SHP77 treated with DMSO at 0.1 percent for 48 hours (cell line): ENCODE results near the gene BNC2.
"Not testable (repeated sequence)": the region's sequence is repeated elsewhere in the genome, so short reads cannot be mapped to it uniquely, and the experiment has no call there.

Source experiments
- DNase-seq: peaks from one replicate; lab custom pipeline; 2025; lab: John Stamatoyannopoulos, UW

The BNC2 gene

DNA sequence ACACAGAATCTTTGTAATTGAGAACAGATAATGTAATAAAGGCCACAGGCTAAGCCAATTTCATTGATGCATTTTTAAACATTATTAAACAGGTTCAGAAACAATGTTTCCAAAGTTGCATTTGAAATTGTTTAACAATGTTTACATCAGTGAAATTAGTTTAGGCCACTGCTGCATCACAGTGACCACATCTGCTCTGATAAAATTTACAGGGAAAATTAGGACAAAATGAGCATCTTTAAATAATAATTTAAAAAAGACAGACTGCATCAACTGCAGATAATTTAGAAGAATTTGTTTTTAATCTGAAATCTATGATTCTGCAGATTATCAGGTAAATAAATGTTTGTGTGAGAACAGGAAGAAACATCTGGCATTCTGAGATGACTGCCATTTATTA lies 420.4 kb downstream of the BNC2 start:
- DNase-seq: no peak

DNA sequence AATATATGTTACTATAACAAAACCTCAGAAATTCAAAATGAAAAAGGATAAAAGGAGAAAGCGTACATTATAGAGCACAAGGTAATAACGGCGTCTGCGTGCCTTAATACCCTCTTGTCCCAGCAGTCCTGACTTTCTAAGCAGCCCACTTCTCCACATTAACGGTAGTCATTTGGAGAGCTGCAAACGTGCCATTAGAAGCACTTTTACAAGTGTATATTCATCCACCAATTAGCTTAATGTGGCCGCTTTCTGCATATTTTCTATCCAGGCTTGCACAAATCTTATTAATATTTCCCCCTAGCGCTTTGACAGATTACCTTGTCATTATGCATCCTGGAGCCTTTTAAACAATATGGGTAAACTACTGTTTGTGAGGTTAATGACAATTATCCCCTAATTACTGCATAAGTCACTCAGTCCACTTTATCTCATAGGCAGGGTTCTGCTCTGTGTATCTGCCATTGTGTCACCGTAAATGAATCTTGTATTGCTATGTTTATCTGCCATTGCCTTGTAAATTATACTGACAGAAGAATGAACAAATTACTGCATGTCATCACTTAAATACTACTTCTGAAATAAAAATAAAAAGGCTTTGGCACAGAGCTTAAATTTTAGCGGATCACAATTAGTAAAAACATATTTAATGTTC lies 421.3 kb downstream of the BNC2 start:
- DNase-seq: no peak

DNA sequence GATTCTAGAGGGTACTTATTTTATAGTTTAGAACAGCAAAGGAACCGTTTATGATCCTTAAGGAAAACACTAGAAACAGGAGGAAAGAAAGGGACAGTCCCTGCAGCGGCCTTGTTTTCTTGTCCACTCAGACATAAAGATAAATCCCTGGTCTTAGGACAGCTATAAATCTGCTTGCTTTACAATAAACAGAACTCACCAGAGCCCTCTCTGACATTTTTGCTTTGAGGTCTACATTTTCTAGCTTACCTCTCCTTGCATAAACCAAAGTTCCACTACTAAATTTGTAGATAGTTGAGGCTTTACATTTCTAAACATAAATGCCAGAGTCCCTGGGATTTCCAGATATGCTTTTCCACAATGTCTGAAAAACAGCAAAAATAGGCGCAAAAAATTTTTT lies 422.5 kb downstream of the BNC2 start:
- no peak for DNase-seq

DNA sequence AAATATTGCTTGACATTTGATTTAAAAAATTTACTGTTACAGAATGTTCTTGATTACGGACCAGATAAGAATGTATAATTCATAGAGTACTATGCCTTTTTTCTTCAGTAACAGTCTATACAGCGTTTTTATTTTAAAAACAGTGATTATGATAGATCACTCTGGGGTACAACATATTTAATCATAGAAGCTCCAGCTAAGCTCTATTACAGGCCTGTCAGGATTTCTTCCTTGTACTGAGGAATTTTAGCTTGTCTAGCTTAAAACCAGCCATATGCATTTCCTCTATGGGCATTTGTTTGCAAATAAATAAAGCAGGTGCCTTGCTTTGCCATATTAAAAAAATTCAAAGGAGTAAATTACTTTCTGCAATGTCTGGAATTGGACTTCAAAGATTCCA lies 423.8 kb downstream of the BNC2 start:
- no peak for DNase-seq

DNA sequence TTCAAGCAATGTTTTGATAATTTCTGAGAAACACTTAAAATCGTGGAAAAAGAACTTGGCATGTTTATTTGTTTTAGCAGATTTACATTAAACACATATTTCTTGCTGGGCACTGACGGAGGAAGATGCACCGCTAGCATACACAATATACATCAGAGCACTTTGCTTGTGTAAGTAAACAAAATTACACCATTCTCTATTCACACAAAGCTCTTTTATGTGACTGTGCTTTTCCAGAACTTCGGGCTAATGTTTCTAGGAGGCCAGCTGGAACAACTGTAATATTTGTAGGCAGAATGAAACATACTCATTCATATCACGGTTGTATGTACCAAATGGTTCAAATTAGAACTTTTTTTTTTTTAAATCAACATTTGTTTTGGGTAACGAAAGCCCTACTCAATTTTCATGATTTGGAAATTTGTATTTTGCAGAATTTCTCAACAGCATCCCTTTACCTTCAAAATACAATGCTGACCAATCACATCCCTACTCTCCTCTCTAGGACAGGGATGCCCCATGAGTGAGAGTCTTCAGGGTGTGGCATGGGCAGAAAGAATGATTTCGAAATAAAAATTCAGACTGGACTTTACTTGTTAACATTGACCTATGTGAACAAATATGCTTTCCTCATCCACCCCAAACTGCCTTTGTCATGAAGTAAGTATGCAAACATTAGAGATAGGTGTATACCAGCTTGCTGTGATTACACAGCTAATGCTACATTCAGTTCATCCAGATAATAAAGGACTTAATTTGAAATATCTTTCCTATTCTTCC lies 425.1 kb downstream of the BNC2 start:
- DNase-seq: no peak

DNA sequence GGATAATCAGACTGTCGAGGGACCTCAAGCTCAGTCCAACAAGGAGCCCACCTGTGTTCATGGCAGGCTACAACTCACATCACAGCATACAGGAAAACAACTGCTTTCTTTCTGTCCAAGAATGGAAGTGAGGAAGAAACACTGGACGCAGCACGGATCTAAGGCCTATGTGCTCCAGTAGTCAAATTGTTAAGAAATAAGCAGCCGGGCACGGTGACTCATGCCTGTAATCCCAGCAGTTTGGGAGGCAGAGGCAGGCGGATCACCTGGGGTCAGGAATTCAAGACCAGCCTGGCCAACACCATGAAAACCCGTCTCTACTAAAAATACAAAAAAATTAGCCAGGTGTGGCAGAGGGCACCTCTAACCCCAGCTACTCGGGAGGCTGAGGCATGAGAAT lies 427.8 kb downstream of the BNC2 start:
- no peak for DNase-seq

DNA sequence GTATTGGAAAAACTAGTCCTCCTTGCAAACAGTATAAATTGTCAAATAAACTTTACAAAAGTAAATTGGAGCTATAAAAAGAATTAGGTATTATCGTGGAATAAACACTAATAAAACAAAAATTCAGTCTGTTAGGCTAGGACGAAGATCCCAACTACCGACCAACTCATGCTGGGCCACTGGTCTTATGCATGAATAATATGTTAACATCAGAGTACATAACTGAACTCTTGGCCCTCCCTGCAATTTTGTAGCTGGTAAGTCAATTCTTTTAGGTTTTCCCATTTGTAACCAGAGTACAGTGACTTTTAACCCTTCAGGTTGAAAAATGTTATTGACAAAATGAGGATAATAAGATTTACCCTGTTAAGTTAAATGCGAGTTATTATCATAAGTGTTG lies 428.7 kb downstream of the BNC2 start:
- no peak for DNase-seq

DNA sequence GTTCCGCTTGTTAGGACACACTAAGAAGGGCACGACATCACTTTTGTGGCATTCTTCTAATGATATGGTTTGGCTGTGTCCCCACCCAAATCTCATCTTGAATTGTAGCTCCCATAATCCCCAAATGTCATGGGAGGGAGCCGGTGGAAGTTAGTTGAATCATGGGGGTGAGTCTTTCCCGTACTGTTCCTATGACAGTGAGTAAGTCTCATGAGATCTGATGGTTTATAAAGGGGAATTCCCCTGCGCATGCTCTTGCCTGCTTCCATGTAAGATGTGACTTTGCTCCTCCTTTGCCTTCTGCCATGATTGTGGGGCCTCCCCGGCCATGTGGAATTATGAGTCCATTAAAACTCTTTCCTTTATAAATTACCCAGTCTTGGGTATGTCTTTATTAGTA lies 431.6 kb downstream of the BNC2 start:
- not testable (repeated sequence) for DNase-seq

DNA sequence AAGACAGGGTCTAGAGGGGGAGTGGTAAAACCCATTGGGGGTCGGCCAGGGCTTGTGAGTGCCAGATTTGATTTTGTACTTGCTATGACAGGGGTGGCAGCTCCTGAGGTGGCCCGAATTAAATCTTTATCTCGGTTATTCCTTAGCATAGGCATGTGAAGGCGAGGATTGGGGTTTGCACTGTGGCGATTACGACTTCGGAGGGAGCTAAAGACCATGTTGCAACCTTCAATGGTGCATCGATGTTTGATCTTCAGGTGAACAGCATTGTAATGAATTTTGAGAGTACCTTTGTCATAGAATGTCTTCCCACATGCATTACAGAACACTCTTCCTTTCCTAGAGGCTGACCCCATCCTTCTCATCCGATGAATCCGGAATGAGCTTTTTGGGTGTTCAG lies 433.9 kb downstream of the BNC2 start:
- DNase-seq: no peak

DNA sequence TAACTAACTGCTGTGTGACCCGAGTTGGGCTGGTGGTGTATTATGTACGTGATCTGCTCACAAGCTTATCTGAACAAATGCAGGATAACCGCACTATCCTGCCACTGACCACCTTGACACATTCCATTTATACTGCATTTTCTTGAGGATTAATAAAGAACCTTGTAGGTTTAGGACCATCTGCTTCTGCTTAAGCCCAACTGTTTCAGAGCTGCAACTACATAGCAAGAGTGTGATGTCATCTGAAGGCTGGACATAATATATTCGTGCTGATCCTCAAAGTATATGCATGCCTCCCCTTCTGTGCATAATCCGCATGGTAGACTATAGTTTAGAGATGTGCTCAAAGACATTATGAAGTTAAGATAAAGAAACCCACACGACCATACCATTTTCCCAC lies 435.9 kb downstream of the BNC2 start:
- no peak for DNase-seq

DNA sequence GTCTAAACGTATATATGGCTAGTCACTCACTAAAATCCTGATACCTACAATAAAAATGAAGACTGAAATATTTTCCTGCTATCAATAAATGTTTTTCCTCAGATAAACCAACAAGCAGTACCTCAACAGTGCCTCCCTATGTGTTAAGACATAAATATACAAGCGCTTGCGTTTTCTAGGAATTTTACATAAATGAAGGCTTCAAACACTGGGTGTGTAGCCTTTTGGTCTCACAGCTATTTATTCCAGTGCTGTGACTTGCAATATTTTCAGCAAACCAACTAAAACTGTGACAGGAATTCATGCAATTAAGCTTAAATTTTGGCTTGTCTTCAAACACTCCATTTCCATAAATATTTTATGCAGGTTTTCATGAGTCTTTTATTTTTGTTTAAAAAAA lies 437.0 kb downstream of the BNC2 start:
- no peak for DNase-seq

DNA sequence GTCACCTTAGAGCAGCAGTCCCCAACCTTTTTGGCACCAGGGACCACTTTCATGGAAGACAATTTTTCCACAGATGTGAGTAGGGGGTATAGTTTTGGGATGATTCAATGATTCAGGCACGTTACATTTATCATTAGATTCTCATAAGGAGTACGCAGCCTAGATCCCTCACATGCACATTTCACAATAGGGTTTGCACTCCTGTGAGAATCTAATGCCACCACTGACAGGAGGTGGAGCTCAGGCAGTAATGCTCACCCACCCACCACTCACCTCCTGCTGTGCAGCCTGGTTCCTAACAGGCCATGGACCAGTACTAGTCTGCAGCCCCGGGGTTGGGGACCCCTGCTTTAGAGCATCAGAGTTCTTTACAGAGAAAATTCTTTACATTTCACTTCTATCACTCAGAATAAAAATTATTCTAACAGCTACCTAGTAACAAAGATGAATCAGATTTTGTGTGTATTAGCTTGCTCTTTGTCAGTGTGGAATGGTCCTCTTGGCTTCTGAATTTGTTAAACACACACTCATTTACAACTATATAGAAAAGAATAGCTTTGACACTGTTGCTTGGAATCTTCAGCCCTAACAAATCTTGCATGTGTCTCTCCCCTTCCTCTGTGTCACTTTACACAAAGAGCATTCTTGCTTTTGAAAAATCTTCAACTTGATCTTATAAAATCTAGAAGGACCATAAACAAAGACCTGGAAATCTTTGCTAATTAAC lies 438.6 kb downstream of the BNC2 start:
- no peak for DNase-seq

DNA sequence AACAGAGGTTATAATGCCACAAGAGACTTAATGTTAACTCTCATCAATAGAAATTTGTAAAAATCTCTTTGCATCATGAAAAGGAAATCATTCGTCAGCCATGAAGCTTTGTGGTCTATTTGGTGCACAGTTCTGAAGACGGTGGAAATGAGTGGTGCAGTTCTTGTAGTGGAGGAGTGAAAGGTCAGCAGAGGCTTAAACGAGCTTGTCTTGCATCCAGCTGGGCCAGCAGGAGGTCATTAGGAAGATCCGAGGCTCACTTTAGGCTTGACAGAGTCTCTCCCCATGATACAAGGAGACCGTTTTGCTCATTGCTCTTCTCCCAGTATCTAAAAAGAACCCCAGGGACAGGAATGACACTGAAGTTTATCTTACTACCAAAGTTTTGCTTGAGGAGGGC lies 440.8 kb downstream of the BNC2 start:
- DNase-seq: no peak

DNA sequence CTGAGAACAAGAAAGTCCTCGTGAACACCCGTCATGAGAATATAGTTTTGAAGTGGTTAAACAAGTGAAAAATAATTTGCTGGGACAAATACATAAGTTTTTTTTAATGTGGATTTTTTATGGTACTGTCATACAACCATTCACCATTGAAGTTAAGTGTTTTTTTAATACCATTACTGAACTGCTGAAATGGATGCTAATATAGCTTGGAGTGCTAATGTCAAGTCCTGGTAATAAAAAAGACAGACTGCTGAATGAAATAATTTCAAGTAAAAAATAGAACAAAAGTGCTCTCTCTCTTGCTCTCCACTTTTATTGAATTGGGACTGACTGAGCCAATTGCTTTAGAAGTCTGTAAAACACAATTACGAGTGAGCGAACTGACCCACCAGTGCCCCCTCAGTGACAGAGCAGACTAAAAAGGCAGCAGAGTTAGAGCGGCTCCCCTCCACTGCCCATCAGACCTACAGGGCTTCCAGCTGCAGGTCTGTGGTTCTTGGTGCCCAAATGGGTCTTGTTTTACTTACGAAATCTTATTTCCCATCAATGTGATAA lies 442.5 kb downstream of the BNC2 start:
- no peak for DNase-seq

DNA sequence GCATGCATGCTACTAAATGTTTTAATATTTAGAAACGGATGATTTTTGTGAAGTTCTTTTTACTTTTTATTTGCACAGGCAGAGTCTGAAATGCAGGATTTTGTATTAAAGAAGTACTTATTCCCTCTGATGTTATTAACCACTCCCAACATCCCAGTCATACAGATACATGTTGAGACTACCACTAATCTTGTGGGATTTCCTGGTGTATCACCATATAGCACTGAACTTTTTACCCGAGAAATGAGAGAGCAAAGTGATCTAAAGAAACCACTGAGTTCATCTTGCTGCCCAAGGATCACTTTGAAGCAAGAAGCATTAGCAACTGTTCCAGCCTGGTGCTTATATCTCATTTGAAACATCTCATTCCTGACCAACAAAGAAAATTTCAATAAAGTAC lies 443.8 kb downstream of the BNC2 start:
- no peak for DNase-seq

DNA sequence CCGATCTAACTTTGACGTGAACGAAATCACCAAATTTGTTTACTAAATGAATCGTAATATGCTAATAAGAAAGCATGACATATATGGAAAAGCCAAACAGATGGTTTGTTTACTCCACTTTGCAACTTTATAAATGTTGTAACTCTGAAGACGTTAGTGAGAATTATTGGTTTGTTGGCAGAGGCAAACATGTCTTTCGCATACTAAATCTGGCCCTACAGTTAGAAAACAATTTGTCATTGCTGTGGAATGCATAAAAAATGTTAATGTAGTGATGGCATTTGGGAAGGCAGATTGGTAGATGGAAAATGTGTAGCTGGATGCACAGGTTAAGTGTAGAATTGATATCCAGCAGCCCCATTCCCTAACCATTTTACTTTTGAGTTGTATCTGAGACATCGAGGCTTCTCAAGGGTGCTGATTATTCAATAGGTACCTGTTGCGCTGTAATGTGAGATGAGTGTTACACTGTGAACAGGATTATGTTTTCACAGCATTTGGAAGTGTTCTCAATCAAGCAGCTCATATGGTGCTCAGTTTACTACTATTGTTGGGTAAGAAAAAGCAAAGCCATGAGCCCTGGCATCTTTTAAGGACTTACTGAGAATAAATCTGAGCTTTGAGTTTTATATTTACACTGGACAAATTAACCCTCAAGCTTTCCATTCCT lies 444.8 kb downstream of the BNC2 start:
- DNase-seq: no peak

DNA sequence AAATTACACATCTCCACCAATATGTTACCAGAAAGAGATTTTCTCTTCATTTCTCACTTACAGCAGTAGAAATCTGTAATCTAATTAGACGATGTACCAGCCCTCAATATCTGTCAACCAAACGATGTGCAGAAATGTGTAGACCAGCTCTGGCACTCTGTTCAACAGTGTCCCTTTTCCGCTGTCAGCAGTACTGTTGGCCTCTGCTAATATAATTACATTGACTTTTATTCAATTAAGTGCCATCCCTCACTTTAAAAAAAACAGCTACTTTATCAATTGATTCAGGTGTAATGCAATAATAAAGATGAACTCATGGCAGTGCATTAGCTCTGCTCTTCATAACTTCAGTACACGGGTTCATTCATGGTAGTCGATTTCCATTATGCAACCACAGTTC lies 448.4 kb downstream of the BNC2 start:
- no peak for DNase-seq

DNA sequence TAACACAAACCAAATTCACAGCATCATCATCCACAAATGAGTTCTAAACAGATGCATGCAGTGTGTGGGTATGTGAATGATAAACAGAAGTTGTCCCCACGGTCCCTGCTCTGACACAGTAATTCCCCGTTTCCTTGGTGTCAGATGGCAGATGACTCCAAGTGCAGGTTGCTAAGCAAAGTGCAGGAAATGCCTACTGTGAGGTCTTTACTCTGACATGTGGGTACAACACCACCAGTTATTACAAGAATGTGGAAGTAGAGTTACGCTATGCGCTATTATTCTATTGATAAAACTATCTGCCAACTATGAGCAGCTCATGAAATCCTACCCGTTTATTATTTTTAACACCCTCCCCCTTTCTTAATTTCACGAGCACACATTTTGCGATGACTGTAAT lies 448.9 kb downstream of the BNC2 start:
- no peak for DNase-seq

DNA sequence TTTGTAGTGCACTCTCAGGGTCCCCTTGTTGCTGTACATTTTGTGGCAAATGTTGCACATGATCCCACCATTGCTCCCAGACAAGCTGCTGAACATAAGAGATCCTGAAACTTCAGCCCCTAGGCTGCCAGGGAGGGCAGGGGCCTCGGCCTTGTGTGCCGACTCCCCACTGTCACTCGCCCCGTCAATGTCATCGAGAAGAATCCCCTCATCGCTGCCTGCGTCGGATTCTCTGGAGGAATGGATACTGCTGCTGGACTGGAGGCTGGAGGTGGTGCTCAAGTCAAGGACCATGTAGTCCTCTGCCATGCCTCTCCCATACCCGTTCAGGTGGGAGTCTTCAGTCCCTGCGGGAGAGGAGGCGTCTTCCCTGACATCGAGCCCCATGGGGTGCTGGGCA lies 451.3 kb downstream of the BNC2 start:
- DNase-seq: no peak

DNA sequence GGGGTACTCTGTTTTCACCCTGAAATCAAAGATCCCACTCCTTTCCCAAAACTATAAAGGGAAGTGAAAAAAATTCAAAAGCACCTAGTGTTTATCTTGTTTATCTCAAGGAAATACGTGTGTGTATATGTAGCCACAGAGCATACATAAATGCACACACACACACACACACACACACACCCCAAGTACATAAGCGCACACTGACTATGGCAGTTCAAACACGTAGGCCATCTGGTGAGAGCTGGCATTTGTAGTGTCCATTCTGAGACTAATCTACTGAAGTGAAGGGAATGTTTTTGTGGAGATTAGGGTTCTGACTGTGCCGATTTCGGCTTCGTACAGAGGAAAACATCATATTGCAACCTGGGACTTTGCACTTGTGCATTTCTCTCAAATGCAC lies 451.7 kb downstream of the BNC2 start:
- no peak for DNase-seq

DNA sequence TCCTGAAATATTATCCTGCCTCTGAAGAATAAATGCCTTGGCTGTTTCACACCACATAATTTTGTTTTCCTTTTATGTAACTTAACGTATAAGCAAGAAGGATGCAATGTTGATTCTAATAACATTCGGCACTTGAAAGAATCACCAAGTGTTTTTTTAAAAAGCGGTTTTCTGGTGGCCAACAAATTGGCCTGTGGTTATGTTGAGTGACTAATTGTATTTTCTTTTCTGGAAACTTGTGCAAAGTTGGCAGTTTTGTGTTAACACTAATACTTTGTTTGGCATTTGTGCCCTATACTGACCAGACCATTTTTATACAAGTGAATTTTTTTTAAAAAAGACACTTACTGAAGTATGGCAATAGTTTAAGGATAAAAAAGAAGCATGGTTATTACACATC lies 452.7 kb downstream of the BNC2 start:
- no peak for DNase-seq

DNA sequence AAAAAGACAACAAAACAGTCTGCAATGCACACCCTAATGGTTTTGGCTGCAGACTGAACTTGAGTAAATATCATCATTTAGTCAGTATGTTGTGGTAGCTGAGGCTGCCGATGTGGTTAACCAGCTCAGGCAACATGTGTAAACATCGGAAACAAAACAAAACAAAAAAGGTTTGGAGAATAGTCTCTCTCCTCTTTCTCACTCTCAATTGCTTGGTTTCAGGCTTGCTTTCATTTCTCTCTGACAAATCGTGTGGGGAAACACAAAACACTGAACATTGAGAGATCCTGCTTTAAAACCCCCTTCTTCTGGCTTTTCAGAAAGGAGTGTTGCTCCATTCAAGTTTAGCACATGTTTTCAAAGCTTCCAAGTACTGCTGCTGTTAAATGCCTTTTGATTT lies 453.3 kb downstream of the BNC2 start:
- no peak for DNase-seq
